Parathyroid adenoma (tissue), 2 donors: ENCODE results near the gene NKAIN2.

Source experiments
- H2AFZ ChIP-seq: fragments of 300-600 bp; sonication (generic); one replicate; pipeline ENCODE4 v1.7.0; 2017; ENCODE audit warnings: antibody characterized with exemption, mild to moderate bottlenecking
- H3K27ac ChIP-seq: fragments of 300-600 bp; sonication (generic); one replicate; pipeline ENCODE4 v1.7.0; 2017
- H3K27me3 ChIP-seq: fragments of 300-600 bp; sonication (generic); one replicate; pipeline ENCODE4 v1.7.0; 2017; ENCODE audit warnings: low read length; ENCODE audit not compliant: control insufficient read depth, insufficient read depth
- H3K36me3 ChIP-seq: fragments of 300-600 bp; sonication (generic); one replicate; pipeline ENCODE4 v1.7.0; 2017; ENCODE audit warnings: low read length; ENCODE audit not compliant: control insufficient read depth, insufficient read depth
- H3K4me1 ChIP-seq: fragments of 300-600 bp; sonication (generic); one replicate; pipeline ENCODE4 v1.7.0; 2017; ENCODE audit warnings: control low read depth
- H3K4me2 ChIP-seq: fragments of 300-600 bp; sonication (generic); one replicate; pipeline ENCODE4 v1.7.0; 2017; ENCODE audit warnings: low read length
- H3K4me3 ChIP-seq: fragments of 300-600 bp; sonication (generic); one replicate; pipeline ENCODE4 v1.7.0; 2017; ENCODE audit warnings: low read depth, low read length
- H3K79me2 ChIP-seq: fragments of 300-600 bp; sonication (generic); one replicate; pipeline ENCODE4 v1.7.0; 2017; ENCODE audit warnings: control low read depth
- H3K9ac ChIP-seq: fragments of 300-600 bp; sonication (generic); one replicate; pipeline ENCODE4 v1.7.0; 2017; ENCODE audit warnings: mild to moderate bottlenecking
- H3K9me3 ChIP-seq: fragments of 300-600 bp; sonication (generic); one replicate; pipeline ENCODE4 v1.7.0; 2017; ENCODE audit warnings: low read length; ENCODE audit not compliant: control insufficient read depth
- CTCF ChIP-seq: fragments of 300-600 bp; sonication (generic); IDR thresholded peaks from one replicate; pipeline ENCODE4 v1.7.0; 2017; ENCODE audit warnings: antibody characterized with exemption, mild to moderate bottlenecking
- donor health status: primary hyperparathyroidism.

Gene NKAIN2

GRCh38 chr6:123990376-123990775, 186.7 kb downstream of the NKAIN2 start:
- no peaks in the 10 kb centered on the region for H3K9me3 ChIP-seq
- no peaks in the 10 kb centered on the region for H3K79me2 ChIP-seq
- H3K27me3 ChIP-seq = peaks cover 3% of the 10 kb centered on the region
- H2AFZ ChIP-seq = no peak overlapping the region
- no peak overlapping the region for H3K4me3 ChIP-seq
- no peak for TF ChIP-seq CTCF
- no peak overlapping the region for H3K4me2 ChIP-seq
- no peaks in the 10 kb centered on the region for H3K4me1 ChIP-seq
- no peak overlapping the region for H3K9ac ChIP-seq
- H3K27ac ChIP-seq = no peak overlapping the region
- H3K36me3 ChIP-seq = no peaks in the 10 kb centered on the region

GRCh38 chr6:123994168-123994567, 190.5 kb downstream of the NKAIN2 start:
- no peaks in the 10 kb centered on the region for H3K36me3 ChIP-seq
- no peak overlapping the region for H2AFZ ChIP-seq
- no peak overlapping the region for H3K27ac ChIP-seq
- H3K79me2 ChIP-seq = no peaks in the 10 kb centered on the region
- no peaks in the 10 kb centered on the region for H3K9me3 ChIP-seq
- peaks cover 3% of the 10 kb centered on the region for H3K27me3 ChIP-seq
- H3K4me2 ChIP-seq = no peak overlapping the region
- no peaks in the 10 kb centered on the region for H3K4me1 ChIP-seq
- no peak overlapping the region for H3K4me3 ChIP-seq
- no peak for TF ChIP-seq CTCF
- H3K9ac ChIP-seq = no peak overlapping the region

- no peak overlapping the region for H3K9ac ChIP-seq
- H3K9me3 ChIP-seq = no peaks in the 10 kb centered on the region
- H3K27ac ChIP-seq = no peak overlapping the region
- no peak overlapping the region for H3K4me3 ChIP-seq
- peaks cover 3% of the 10 kb centered on the region for H3K27me3 ChIP-seq
- TF ChIP-seq CTCF = no peak
- H2AFZ ChIP-seq = no peak overlapping the region
- no peaks in the 10 kb centered on the region for H3K79me2 ChIP-seq
- no peak overlapping the region for H3K4me2 ChIP-seq
- H3K36me3 ChIP-seq = no peaks in the 10 kb centered on the region
- H3K4me1 ChIP-seq = no peaks in the 10 kb centered on the region
Measured at GRCh38 chr6:123994891-123995635, 191.4 kb downstream of the NKAIN2 start.

GRCh38 chr6:123997223-123997622, 193.6 kb downstream of the NKAIN2 start:
- Histone ChIP-seq H3K4me3 (no peak overlapping the region), H2AFZ (no peak overlapping the region), H3K4me2 (no peak overlapping the region), H3K9ac (no peak overlapping the region), H3K36me3 (no peaks in the 10 kb centered on the region), H3K4me1 (no peaks in the 10 kb centered on the region), H3K9me3 (no peaks in the 10 kb centered on the region), H3K27me3 (peaks cover 3% of the 10 kb centered on the region), H3K27ac (no peak overlapping the region), H3K79me2 (no peaks in the 10 kb centered on the region)
- no peak for TF ChIP-seq CTCF
